CD4-positive, alpha-beta T cell treated with Interleukin-6 for 4 hours (primary cell): ENCODE results near the gene CHEK1.
"Not testable (repeated sequence)": the region's sequence is repeated elsewhere in the genome, so short reads cannot be mapped to it uniquely, and the experiment has no call there.

Experiments used
- DNase-seq: peaks from one replicate; pipeline ENCODE4 v3.0.0-alpha.2; 2020; ENCODE audit warnings: mixed read lengths

CHEK1 gene

DNA sequence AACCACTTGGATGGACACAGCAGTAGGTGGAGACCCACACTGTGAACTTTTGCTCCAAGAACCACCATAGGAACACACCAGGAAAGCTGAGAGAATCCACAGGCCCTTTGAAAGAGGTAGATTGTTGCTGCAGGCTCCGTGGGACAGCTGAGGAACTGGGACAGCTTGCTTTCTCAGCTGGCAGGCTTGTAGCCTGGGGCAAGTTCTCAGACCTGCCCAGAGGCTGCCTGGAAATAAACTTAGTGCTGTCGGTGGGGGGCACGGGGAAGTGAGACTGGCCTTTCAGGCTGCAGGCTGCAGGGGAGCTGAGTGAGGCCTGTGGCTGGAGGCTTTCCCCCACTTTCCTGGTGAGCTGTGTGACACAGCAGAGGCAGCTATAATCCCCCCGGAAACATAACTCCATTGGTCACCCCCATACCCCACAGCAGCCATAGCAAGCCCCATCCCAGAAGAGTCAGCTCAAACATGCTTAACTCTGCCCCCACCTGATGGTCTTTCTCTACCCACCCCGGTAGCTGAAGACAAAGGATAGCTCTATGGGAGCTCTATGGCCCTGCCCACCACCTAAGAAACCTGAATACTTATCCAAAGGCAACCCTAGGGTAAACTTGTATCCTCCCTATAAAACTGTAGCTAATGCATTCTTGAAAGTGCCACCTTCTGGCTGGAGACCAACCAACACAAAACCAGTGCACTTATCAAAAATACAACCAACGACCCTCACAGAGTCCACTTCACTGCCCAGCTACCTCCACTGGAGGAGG lies 77.1 kb downstream of the CHEK1 start:
- DNase-seq = no peak

- not testable (repeated sequence) for DNase-seq
These were observed 79.7 kb downstream of the CHEK1 start for GRCh38 chr11:125704686-125705085.

DNA sequence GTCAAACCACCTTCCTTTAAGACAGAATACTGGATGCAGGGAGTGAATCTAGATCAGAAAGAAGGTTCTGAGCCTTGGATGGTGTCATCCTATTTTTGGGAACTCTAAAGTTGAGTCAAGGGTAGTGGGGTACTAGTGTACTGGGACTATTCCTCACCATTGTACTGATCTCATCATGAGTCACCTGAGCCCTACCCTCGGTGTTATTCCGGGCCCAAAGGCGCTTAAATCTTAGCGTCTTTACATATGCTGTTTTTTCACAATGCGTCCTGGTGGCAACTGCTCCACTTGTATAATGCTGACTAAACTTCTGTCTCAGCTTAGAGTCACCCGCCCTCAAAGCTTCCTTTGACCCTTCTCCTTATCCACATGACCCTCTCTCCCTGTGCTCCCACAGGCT lies 95.8 kb downstream of the CHEK1 start:
- no peak for DNase-seq

GRCh38 chr11:125724125-125724524 lies 99.2 kb downstream of the CHEK1 start:
- DNase-seq = no peak
